ENCODE results near the gene PPP4R3C. TPM values are rescaled to one million over a fixed set of nuclear protein-coding genes. Genes with fewer than 3 reads are reported as not detected.

PPP4R3C gene
- total RNA-seq, 1 experiment from 2014 or later = not detected

DNA sequence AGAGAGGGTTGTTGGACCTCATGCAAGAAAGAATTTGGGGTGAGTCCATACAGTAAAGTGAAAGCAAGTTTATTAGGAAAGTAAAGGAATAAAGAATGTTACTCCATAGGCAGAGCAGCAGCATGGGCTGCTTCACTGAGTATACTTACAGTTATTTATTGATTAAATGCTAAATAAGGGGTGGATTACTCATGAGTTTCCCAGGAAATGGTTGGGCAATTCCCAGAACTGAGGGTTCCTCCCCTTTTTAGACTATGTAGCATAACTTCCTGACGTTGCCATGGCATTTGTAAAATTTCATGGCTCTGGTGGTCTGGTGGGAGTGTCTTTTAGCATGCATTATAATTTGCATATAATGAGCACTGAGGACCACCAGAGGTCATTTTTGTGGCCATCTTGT lies 16.7 kb downstream of the PPP4R3C start (continued):
- TF ChIP-seq, protein P1, sequence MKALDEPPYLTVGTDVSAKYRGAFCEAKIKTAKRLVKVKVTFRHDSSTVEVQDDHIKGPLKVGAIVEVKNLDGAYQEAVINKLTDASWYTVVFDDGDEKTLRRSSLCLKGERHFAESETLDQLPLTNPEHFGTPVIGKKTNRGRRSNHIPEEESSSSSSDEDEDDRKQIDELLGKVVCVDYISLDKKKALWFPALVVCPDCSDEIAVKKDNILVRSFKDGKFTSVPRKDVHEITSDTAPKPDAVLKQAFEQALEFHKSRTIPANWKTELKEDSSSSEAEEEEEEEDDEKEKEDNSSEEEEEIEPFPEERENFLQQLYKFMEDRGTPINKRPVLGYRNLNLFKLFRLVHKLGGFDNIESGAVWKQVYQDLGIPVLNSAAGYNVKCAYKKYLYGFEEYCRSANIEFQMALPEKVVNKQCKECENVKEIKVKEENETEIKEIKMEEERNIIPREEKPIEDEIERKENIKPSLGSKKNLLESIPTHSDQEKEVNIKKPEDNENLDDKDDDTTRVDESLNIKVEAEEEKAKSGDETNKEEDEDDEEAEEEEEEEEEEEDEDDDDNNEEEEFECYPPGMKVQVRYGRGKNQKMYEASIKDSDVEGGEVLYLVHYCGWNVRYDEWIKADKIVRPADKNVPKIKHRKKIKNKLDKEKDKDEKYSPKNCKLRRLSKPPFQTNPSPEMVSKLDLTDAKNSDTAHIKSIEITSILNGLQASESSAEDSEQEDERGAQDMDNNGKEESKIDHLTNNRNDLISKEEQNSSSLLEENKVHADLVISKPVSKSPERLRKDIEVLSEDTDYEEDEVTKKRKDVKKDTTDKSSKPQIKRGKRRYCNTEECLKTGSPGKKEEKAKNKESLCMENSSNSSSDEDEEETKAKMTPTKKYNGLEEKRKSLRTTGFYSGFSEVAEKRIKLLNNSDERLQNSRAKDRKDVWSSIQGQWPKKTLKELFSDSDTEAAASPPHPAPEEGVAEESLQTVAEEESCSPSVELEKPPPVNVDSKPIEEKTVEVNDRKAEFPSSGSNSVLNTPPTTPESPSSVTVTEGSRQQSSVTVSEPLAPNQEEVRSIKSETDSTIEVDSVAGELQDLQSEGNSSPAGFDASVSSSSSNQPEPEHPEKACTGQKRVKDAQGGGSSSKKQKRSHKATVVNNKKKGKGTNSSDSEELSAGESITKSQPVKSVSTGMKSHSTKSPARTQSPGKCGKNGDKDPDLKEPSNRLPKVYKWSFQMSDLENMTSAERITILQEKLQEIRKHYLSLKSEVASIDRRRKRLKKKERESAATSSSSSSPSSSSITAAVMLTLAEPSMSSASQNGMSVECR (CRISPR knock-in tag; IDR thresholded peaks at IDR 0.05; ENCODE audit: borderline replicate concordance) = no peak
- TF ChIP-seq NR2C2 (CRISPR knock-in tag; IDR thresholded peaks at IDR 0.05) (no peak), IRF2 (CRISPR knock-in tag; IDR thresholded peaks at IDR 0.05; ENCODE audit: borderline replicate concordance, low read depth) (no peak), STAT6 (CRISPR knock-in tag; conservative IDR thresholded peaks at IDR 0.05; ENCODE audit: low read depth) (no peak), SP1 (CRISPR knock-in tag; conservative IDR thresholded peaks at IDR 0.05) (no peak), CTCF (IDR thresholded peaks at IDR 0.05) (no peak), NFYB (CRISPR knock-in tag; conservative IDR thresholded peaks at IDR 0.05; ENCODE audit: low read depth) (no peak), ZNF396 (CRISPR knock-in tag; IDR thresholded peaks at IDR 0.05; ENCODE audit: borderline replicate concordance) (no peak)

DNA sequence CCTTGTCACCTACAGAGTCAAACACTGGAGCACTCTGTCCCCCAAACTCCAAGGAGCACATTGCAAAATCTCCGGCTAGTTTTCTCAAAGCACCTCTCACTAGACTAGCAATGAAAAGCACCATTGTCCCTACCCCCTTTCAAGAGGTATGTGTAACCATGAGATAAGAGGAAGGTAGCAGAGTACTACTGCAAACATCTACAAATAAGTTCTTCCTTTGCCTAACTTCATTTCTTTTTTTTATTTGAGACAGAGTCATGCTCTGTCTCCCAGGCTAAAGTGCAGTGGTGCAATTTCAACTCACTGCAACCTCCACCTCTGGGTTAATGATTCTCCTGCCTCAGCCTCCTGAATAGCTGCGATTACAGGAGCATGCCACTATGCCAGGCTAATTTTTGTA lies 17.7 kb downstream of the PPP4R3C start:
- DNase-seq (ENCODE audit: low spot score) (no peak), ATAC-seq (no peak)
- Mint-ChIP-seq H3K27me3 (ENCODE audit: low read depth) (no peaks in the 10 kb centered on the region), H3K27ac (no peak overlapping the region), H3K36me3 (no peaks in the 10 kb centered on the region), H3K9me3 (peaks cover 5% of the 10 kb centered on the region; the same call in 1 of the 2 replicates), H3K4me1 (0 out of 2 replicates have a peak, but pooled peaks cover 4% of the 10 kb centered on the region), H3K4me3 (no peak overlapping the region)
- POLR2A ChIA-PET = no interaction called here
- CTCF ChIA-PET = no interaction called here
- TF ChIP-seq ZMAT4 (CRISPR knock-in tag; IDR thresholded peaks at IDR 0.05) (no peak), FOXP1 (CRISPR knock-in tag; IDR thresholded peaks at IDR 0.05; ENCODE audit: borderline replicate concordance) (no peak), NR1H2 (CRISPR knock-in tag; IDR thresholded peaks at IDR 0.05) (no peak), ZNF416 (CRISPR knock-in tag; IDR thresholded peaks at IDR 0.05) (no peak), ZNF317 (CRISPR knock-in tag; IDR thresholded peaks at IDR 0.05; ENCODE audit: borderline replicate concordance, low read depth) (no peak), JUN (CRISPR knock-in tag; IDR thresholded peaks at IDR 0.05) (no peak), TP53 (CRISPR knock-in tag; IDR thresholded peaks at IDR 0.05) (no peak), ESRRA (CRISPR knock-in tag; IDR thresholded peaks at IDR 0.05; ENCODE audit: borderline replicate concordance) (no peak), CREB1 (CRISPR knock-in tag; IDR thresholded peaks at IDR 0.05) (no peak), PREB (CRISPR knock-in tag; IDR thresholded peaks at IDR 0.05; ENCODE audit: borderline replicate concordance) (no peak), ATF2 (CRISPR knock-in tag; IDR thresholded peaks at IDR 0.05; ENCODE audit: borderline replicate concordance, low read depth) (no peak)
